Endometrial microvascular endothelial cells (primary cell): ENCODE results near the gene CAPS. TPM values are rescaled to one million over a fixed set of nuclear protein-coding genes. Genes with fewer than 3 reads are reported as not detected.
"Not testable (repeated sequence)": the region's sequence is repeated elsewhere in the genome, so short reads cannot be mapped to it uniquely, and the experiment has no call there.

ENCODE experiments used
- in situ Hi-C: cut with HindIII; loops from 2 replicates; pipeline ENCODE4 v1.10.0; 2017; ENCODE audit warnings: low sequenced_read_pairs, low pct_unique_long_range_greater_than_20kb; ENCODE audit errors: inconsistent ontology term
- total RNA-seq: library from RNA; depleted of rRNA; stranded (reverse); fragments of >200 nt; gene quantifications from one replicate; pipeline ENCODE4 v1.2.3, GENCODE V29; 2015; ENCODE audit errors: inconsistent ontology term

CAPS gene
- 1.9 TPM for total RNA-seq

GRCh38 chr19:5913739-5914357 lies at the start of gene CAPS:
Gene CAPS (plus strand): TSS chr19:5914254. CDS start chr19:5914407, 153 bp downstream.
- in situ Hi-C loops: no loop called here

GRCh38 chr19:5864725-5865486 lies 49.1 kb upstream of the CAPS start:
- in situ Hi-C loops: no loop called here

GRCh38 chr19:5865772-5866171 lies 48.3 kb upstream of the CAPS start:
- in situ Hi-C loops: no loop called here

GRCh38 chr19:5867201-5868136 lies 46.6 kb upstream of the CAPS start:
- in situ Hi-C loops: no loop called here

GRCh38 chr19:5870986-5871394 lies 43.1 kb upstream of the CAPS start:
- in situ Hi-C loops: no loop called here

GRCh38 chr19:5873617-5874199 lies 40.3 kb upstream of the CAPS start:
- in situ Hi-C loops: no loop called here

- in situ Hi-C loops: not testable (repeated sequence)
These were observed 39.6 kb upstream of the CAPS start for GRCh38 chr19:5874496-5874895.

GRCh38 chr19:5877427-5877826 lies 36.6 kb upstream of the CAPS start:
- in situ Hi-C loops: no loop called here

GRCh38 chr19:5877882-5878281 lies 36.2 kb upstream of the CAPS start:
- in situ Hi-C loops: no loop called here

GRCh38 chr19:5880196-5880595 lies 33.9 kb upstream of the CAPS start:
- in situ Hi-C loops: no loop called here

- in situ Hi-C loops: no loop called here
These were observed 33.4 kb upstream of the CAPS start for GRCh38 chr19:5880604-5881078.

GRCh38 chr19:5881543-5882299 lies 32.3 kb upstream of the CAPS start:
- in situ Hi-C loops: no loop called here

- in situ Hi-C loops: no loop called here
These were observed 31.6 kb upstream of the CAPS start for GRCh38 chr19:5882421-5882968.

- in situ Hi-C loops: not testable (repeated sequence)
These were observed 30.7 kb upstream of the CAPS start for GRCh38 chr19:5883157-5883873.

GRCh38 chr19:5884065-5884811 lies 29.8 kb upstream of the CAPS start:
- in situ Hi-C loops: not testable (repeated sequence)

GRCh38 chr19:5889288-5889971 lies 24.6 kb upstream of the CAPS start:
- in situ Hi-C loops: no loop called here
